GM18499 (cell line): ENCODE results near the gene PLRG1.

Experiments used
- ATAC-seq: cut with Tn5 transposase; IDR thresholded peaks from one replicate; pipeline ENCODE4 v1.9.1; 2021; ENCODE audit warnings: moderate number of reproducible peaks; ENCODE audit not compliant: insufficient read depth, unreplicated experiment

The PLRG1 gene

GRCh38 chr4:154485127-154485773 lies 65.0 kb downstream of the PLRG1 start:
- ATAC-seq = peak; percentile 98
